GM12892 (cell line): ENCODE measurements around the gene FLCN.

Experiments
- POLR2A ChIP-seq: IDR thresholded peaks from 2 replicates; pipeline ENCODE4 v1.6.1; 2011; ENCODE audit warnings: low read depth, low read length, control low read depth
- POLR2AphosphoS5 ChIP-seq: IDR thresholded peaks from 2 replicates; pipeline ENCODE4 v1.6.1; 2011; ENCODE audit warnings: low read depth, low read length, control low read depth
- TAF1 ChIP-seq: IDR thresholded peaks from 2 replicates; pipeline ENCODE4 v1.6.1; 2011; ENCODE audit warnings: low read depth, mild to moderate bottlenecking, control low read depth, low read length, borderline replicate concordance

DNA sequence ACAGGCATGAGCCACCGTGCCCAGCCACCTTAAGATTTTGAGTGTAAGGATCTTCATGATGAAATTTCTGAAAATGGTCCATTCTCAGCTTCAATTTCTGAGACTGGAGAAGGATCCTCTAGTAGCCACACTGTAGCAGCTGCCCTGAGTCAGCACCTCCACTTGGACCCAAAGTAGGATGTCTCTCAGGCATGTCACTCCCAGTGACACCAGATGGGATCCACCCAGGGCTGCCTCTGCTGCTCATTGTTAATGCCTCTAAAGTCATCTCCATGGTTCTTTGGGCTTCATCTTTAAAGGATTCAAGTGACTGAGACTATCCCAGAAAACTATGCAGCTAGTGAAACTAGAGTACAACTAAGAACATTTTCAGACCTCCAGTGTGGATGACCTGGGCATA lies 38.7 kb downstream of the FLCN start:
- TF ChIP-seq POLR2AphosphoS5 (no peak), POLR2A (no peak), TAF1 (no peak)
